SK-N-SH (cell line): ENCODE results near the gene TRIM50. TPM values are rescaled to one million over a fixed set of nuclear protein-coding genes. Genes with fewer than 3 reads are reported as not detected.
"Not testable (repeated sequence)": the region's sequence is repeated elsewhere in the genome, so short reads cannot be mapped to it uniquely, and the experiment has no call there.

Source experiments
- CTCF ChIA-PET: fragments of 300-600, 350-600 bp; formaldehyde crosslinking; extraction: SDS; loops from one replicate; lab custom pipeline; 2021; lab: Yijun Ruan, JAX
- POLR2A ChIA-PET: fragments of 350-600 bp; sonication (Branson Sonifier 250); formaldehyde crosslinking; extraction: SDS; loops from one replicate; lab custom pipeline; 2020; ENCODE audit warnings: antibody characterized with exemption, inconsistent platforms; lab: Yijun Ruan, JAX
- DNase-seq: peaks from one replicate; pipeline ENCODE4 v3.0.0; 2012
- H2AFZ ChIP-seq: fragments of 200-600 bp; sonication (generic); 2 replicates; pipeline ENCODE4 v1.8.1; 2016; ENCODE audit warnings: antibody characterized with exemption, mild to moderate bottlenecking, low read depth
- H3F3A ChIP-seq: fragments of 200-600 bp; sonication (generic); replicated peaks from 2 replicates; pipeline ENCODE3; 2016; ENCODE audit warnings: antibody characterized with exemption, mild to moderate bottlenecking; ENCODE audit not compliant: insufficient read depth
- H3K27ac ChIP-seq, 2 experiments: fragments of 200-500 bp in 1 of 2; fragments of 200-600 bp in 1 of 2; sonication (Bioruptor generic) in 1 of 2; sonication (generic), shearing (Covaris generic) in 1 of 2; 2 replicates each; pipeline versions ENCODE4 v1.5.1 to v1.6.1; 2014 to 2016; ENCODE audit warnings: low read depth in 2 of 2, inconsistent platforms in 1 of 2, low read length in 1 of 2, mild to moderate bottlenecking in 1 of 2, mixed read lengths in 1 of 2
- H3K27me3 ChIP-seq: fragments of 200-600 bp; sonication (generic), shearing (Covaris generic); 2 replicates; pipeline ENCODE4 v1.6.1; 2016; ENCODE audit warnings: mixed run types; ENCODE audit not compliant: insufficient read depth
- H3K36me3 ChIP-seq, 2 experiments: fragments of 200-500 bp in 1 of 2; fragments of 200-600 bp in 1 of 2; sonication (Bioruptor generic) in 1 of 2; sonication (generic) in 1 of 2; replicated peaks in 1 of 2; 2 replicates each; pipeline versions ENCODE3 to v1.5.1; 2014 to 2016; ENCODE audit warnings: low read length in 1 of 2, mild to moderate bottlenecking in 1 of 2; ENCODE audit not compliant: insufficient read depth in 2 of 2, control insufficient read depth in 1 of 2
- H3K4me1 ChIP-seq, 2 experiments: fragments of 200-500 bp in 1 of 2; fragments of 200-600 bp in 1 of 2; sonication (Bioruptor generic) in 1 of 2; sonication (generic), shearing (Covaris generic) in 1 of 2; 2 replicates each; pipeline versions ENCODE4 v1.5.1 to v1.6.1; 2014 to 2016; ENCODE audit warnings: low read depth in 1 of 2, low read length in 1 of 2, mixed run types in 1 of 2; ENCODE audit not compliant: insufficient read depth in 2 of 2, control insufficient read depth in 1 of 2
- H3K4me2 ChIP-seq: fragments of 200-600 bp; sonication (generic), shearing (Covaris generic); 2 replicates; pipeline ENCODE4 v1.6.1; 2017; ENCODE audit warnings: mixed run types
- H3K4me3 ChIP-seq, 2 experiments: fragments of 200-500 bp in 1 of 2; fragments of 200-600 bp in 1 of 2; sonication (Bioruptor generic) in 1 of 2; sonication (generic), shearing (Covaris generic) in 1 of 2; 2 replicates each; pipeline versions ENCODE4 v1.5.1 to v1.8.1; 2014 to 2016; ENCODE audit warnings: low read depth in 2 of 2, inconsistent platforms in 1 of 2, low read length in 1 of 2, mild to moderate bottlenecking in 1 of 2, mixed read lengths in 1 of 2, moderate library complexity in 1 of 2
- H3K79me2 ChIP-seq: fragments of 200-600 bp; sonication (generic); 2 replicates; pipeline ENCODE4 v1.8.1; 2017; ENCODE audit warnings: mild to moderate bottlenecking; ENCODE audit not compliant: insufficient read depth
- H3K9ac ChIP-seq: fragments of 200-600 bp; sonication (generic); 2 replicates; pipeline ENCODE4 v1.6.1; 2017; ENCODE audit warnings: mixed run types
- H3K9me2 ChIP-seq: fragments of 200-600 bp; sonication (generic); 2 replicates; pipeline ENCODE4 v1.6.1; 2017; ENCODE audit warnings: mixed run types
- H3K9me3 ChIP-seq: fragments of 200-600 bp; sonication (generic); 2 replicates; pipeline ENCODE4 v1.6.1; 2017; ENCODE audit warnings: mixed run types, mild to moderate bottlenecking, moderate library complexity
- H4K20me1 ChIP-seq: fragments of 200-600 bp; sonication (generic); 2 replicates; pipeline ENCODE4 v1.6.1; 2017; ENCODE audit warnings: mild to moderate bottlenecking, mixed run types; ENCODE audit not compliant: insufficient read depth
- CHD2 ChIP-seq: fragments of 150-350 bp; IDR thresholded peaks from 2 replicates; pipeline ENCODE4 v1.6.1; 2018; ENCODE audit warnings: low read length; ENCODE audit not compliant: partially characterized antibody
- EP300 ChIP-seq, 2 experiments: IDR thresholded peaks; 2 replicates each; pipeline versions ENCODE4 v1.4.0 to v1.6.1; 2012; ENCODE audit warnings: borderline replicate concordance in 1 of 2, low read depth in 1 of 2, low read length in 1 of 2
- IRF3 ChIP-seq: fragments of 150-350 bp; IDR thresholded peaks from 2 replicates; pipeline ENCODE4 v1.6.1; 2016; ENCODE audit warnings: mild to moderate bottlenecking, low read depth, low read length
- JUND ChIP-seq: IDR thresholded peaks from 2 replicates; pipeline ENCODE4 v1.4.0; 2012
- MEF2A ChIP-seq: IDR thresholded peaks from 2 replicates; pipeline ENCODE4 v1.4.0; 2012; ENCODE audit warnings: low read depth, borderline replicate concordance
- NFIC ChIP-seq: IDR thresholded peaks from 2 replicates; pipeline ENCODE4 v1.4.0; 2012; ENCODE audit warnings: borderline replicate concordance
- POLR2AphosphoS5 ChIP-seq: IDR thresholded peaks from 2 replicates; pipeline ENCODE4 v1.6.1; 2012; ENCODE audit warnings: low read depth, low read length
- RAD21 ChIP-seq: IDR thresholded peaks from 2 replicates; pipeline ENCODE4 v1.6.1; 2012; ENCODE audit warnings: mild to moderate bottlenecking, low read length
- SIN3A ChIP-seq: IDR thresholded peaks from 2 replicates; pipeline ENCODE4 v1.6.1; 2012; ENCODE audit warnings: low read depth, mild to moderate bottlenecking, low read length, moderate library complexity, borderline replicate concordance
- SMC3 ChIP-seq: IDR thresholded peaks from 2 replicates; pipeline ENCODE4 v1.6.1; 2012; ENCODE audit warnings: low read depth, low read length, improper control_type of control experiment
- TEAD4 ChIP-seq: IDR thresholded peaks from 2 replicates; pipeline ENCODE4 v1.4.0; 2012; ENCODE audit warnings: mild to moderate bottlenecking, borderline replicate concordance; ENCODE audit not compliant: insufficient read depth
- ZBTB33 ChIP-seq: IDR thresholded peaks from 2 replicates; pipeline ENCODE4 v1.4.0; 2012; ENCODE audit warnings: low read depth, borderline replicate concordance
- WGBS: methylation state at CpG from one replicate; pipeline ENCODE4 v1.1.6; 2017; ENCODE audit warnings: low lambda C conversion rate; 5-methylcytosine and 5-hydroxymethylcytosine counted together
- polyA plus RNA-seq, 3 experiments: library from polyadenylated mRNA; depleted of rRNA; stranded (reverse); fragments of >200 nt; gene quantifications; 2 replicates each; pipeline ENCODE4 v1.2.3, GENCODE V29; 2012
- TF ChIP-seq, protein P1 (sequence below): IDR thresholded peaks from 2 replicates; pipeline ENCODE4 v1.4.0; 2012; ENCODE audit warnings: low read depth, borderline replicate concordance
- TF ChIP-seq, protein P2 (sequence below): IDR thresholded peaks from 2 replicates; pipeline ENCODE4 v1.6.1; 2012; ENCODE audit warnings: mild to moderate bottlenecking, low read depth, low read length, moderate library complexity
- TF ChIP-seq, protein P3 (sequence below): fragments of 200-600 bp; sonication (generic); IDR thresholded peaks from 2 replicates; pipeline ENCODE4 v1.6.1; 2017; ENCODE audit warnings: antibody characterized with exemption, mild to moderate bottlenecking, moderate library complexity

Gene TRIM50
- not detected in 2 replicates for polyA plus RNA-seq (2012; rRNA removed)
- not detected in 2 replicates for polyA plus RNA-seq (2012; cell fraction: cytosol; rRNA removed)
- not detected in 2 replicates for polyA plus RNA-seq (2012; cell fraction: nucleus; rRNA removed)

GRCh38 chr7:73327922-73328321, at the start of gene TRIM50, which contains the start of gene FKBP6:
TSS of gene TRIM50 (minus strand) at chr7:73328082. CDS start at chr7:73324787, 3,295 bp downstream.
TSS of gene FKBP6 (plus strand) at chr7:73328161. CDS start at chr7:73328429, 268 bp downstream.
- H3K27me3 ChIP-seq, CTCF ChIA-PET, H3K9ac ChIP-seq, H3K36me3 ChIP-seq, H2AFZ ChIP-seq, POLR2A ChIA-PET, DNase-seq, H3K4me3 ChIP-seq, H3K4me1 ChIP-seq, H3K9me2 ChIP-seq, H3K4me2 ChIP-seq, H3F3A ChIP-seq, H3K79me2 ChIP-seq, H3K9me3 ChIP-seq, H4K20me1 ChIP-seq, H3K27ac ChIP-seq: not testable (repeated sequence)
- WGBS = 95% methylated on average over 43 of the region's 43 CpGs

DNA sequence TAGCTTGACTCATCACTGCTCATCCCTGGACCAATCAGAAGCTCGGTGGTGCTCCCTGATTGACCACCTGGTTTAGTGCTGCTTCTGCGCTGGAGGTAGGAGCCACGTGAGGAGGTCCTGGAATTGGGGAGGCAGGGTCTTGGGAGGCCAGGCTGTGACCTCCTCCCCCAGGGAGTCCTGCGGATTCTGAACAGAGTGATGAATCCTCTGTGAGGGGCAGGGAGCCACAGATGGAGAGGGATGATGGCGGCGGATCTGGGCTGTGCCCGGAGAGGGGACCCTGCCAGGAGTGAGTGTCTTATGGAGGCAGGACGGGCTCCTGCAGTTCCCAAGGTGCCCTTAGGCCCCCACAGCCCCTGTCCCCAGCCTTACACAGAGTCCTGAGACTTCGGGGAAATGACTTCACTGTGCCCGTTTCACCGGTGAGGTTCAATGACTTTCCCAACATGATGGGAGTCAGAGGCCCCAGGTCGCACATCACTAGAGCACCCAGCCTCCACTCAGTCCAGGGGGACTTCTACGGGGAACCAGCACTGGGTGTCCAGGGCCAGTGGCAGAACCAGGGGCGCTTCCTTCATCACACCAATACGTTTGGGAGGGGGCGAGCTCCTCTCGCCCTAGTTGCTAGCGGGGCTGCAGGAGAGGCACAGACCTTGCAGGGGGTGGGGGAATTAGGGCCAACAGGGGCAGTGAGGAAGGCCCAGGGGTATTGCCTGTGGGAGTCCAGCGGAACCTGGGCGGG, 49.0 kb upstream of the TRIM50 start:
- no peak for DNase-seq
- Histone ChIP-seq H3K9me3 (no peaks in the 10 kb centered on the region), H4K20me1 (no peaks in the 10 kb centered on the region)

More for the DNA sequence above, 49.0 kb upstream of the TRIM50 start:
- Histone ChIP-seq H3K36me3 (no peaks in the 10 kb centered on the region), H3K27me3 (peaks cover 55% of the 10 kb centered on the region), H3K9ac (no peak overlapping the region)
- POLR2A ChIA-PET = no interaction called here
- TF ChIP-seq POLR2AphosphoS5 = no peak
- no peak for TF ChIP-seq MEF2A
- no peak for TF ChIP-seq ZBTB33
- TF ChIP-seq, protein P1, sequence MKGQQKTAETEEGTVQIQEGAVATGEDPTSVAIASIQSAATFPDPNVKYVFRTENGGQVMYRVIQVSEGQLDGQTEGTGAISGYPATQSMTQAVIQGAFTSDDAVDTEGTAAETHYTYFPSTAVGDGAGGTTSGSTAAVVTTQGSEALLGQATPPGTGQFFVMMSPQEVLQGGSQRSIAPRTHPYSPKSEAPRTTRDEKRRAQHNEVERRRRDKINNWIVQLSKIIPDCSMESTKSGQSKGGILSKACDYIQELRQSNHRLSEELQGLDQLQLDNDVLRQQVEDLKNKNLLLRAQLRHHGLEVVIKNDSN = no peak
- TF ChIP-seq IRF3 = no peak
- TF ChIP-seq, protein P2, sequence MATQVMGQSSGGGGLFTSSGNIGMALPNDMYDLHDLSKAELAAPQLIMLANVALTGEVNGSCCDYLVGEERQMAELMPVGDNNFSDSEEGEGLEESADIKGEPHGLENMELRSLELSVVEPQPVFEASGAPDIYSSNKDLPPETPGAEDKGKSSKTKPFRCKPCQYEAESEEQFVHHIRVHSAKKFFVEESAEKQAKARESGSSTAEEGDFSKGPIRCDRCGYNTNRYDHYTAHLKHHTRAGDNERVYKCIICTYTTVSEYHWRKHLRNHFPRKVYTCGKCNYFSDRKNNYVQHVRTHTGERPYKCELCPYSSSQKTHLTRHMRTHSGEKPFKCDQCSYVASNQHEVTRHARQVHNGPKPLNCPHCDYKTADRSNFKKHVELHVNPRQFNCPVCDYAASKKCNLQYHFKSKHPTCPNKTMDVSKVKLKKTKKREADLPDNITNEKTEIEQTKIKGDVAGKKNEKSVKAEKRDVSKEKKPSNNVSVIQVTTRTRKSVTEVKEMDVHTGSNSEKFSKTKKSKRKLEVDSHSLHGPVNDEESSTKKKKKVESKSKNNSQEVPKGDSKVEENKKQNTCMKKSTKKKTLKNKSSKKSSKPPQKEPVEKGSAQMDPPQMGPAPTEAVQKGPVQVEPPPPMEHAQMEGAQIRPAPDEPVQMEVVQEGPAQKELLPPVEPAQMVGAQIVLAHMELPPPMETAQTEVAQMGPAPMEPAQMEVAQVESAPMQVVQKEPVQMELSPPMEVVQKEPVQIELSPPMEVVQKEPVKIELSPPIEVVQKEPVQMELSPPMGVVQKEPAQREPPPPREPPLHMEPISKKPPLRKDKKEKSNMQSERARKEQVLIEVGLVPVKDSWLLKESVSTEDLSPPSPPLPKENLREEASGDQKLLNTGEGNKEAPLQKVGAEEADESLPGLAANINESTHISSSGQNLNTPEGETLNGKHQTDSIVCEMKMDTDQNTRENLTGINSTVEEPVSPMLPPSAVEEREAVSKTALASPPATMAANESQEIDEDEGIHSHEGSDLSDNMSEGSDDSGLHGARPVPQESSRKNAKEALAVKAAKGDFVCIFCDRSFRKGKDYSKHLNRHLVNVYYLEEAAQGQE = no peak
- TF ChIP-seq NFIC = no peak
- no peak for TF ChIP-seq TEAD4
- no peak for TF ChIP-seq RAD21
- no peak for TF ChIP-seq SIN3A
- no peak for TF ChIP-seq CHD2
- no peak for TF ChIP-seq EP300 (IDR thresholded peaks at IDR 0.05; ENCODE audit: borderline replicate concordance in 1 of 2, low read depth in 1 of 2, low read length in 1 of 2)
- TF ChIP-seq, protein P3, sequence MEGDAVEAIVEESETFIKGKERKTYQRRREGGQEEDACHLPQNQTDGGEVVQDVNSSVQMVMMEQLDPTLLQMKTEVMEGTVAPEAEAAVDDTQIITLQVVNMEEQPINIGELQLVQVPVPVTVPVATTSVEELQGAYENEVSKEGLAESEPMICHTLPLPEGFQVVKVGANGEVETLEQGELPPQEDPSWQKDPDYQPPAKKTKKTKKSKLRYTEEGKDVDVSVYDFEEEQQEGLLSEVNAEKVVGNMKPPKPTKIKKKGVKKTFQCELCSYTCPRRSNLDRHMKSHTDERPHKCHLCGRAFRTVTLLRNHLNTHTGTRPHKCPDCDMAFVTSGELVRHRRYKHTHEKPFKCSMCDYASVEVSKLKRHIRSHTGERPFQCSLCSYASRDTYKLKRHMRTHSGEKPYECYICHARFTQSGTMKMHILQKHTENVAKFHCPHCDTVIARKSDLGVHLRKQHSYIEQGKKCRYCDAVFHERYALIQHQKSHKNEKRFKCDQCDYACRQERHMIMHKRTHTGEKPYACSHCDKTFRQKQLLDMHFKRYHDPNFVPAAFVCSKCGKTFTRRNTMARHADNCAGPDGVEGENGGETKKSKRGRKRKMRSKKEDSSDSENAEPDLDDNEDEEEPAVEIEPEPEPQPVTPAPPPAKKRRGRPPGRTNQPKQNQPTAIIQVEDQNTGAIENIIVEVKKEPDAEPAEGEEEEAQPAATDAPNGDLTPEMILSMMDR = no peak
- no peak for TF ChIP-seq JUND
- TF ChIP-seq SMC3 = no peak
- TF ChIP-seq, all 33 proteins: peak for 0
- WGBS = 64% methylated on average over 15 of the region's 20 CpGs
- Histone ChIP-seq H3F3A (no peaks in the 10 kb centered on the region), H3K4me3 (no peak overlapping the region), H3K4me1 (no peaks in the 10 kb centered on the region), H3K4me2 (no peak overlapping the region), H3K9me2 (no peaks in the 10 kb centered on the region), H3K27ac (no peak overlapping the region), H3K79me2 (no peaks in the 10 kb centered on the region), H2AFZ (no peak overlapping the region)
- CTCF ChIA-PET = interaction anchor here (1.7 to 2.1 kb wide), 2 partner anchors 34 to 53 kb away, joined by 3 to 5 read pairs; no protein-coding TSS in a partner anchor
